SK-N-SH (cell line): ENCODE data around the gene ITM2B. TPM values are rescaled to one million over a fixed set of nuclear protein-coding genes. Genes with fewer than 3 reads are reported as not detected.
A peak's percentile ranks its signal among the peaks of the same experiment; 100 is the strongest.

Source experiments
- CTCF ChIA-PET: fragments of 300-600, 350-600 bp; formaldehyde crosslinking; extraction: SDS; loops from one replicate; lab custom pipeline; 2021; lab: Yijun Ruan, JAX
- POLR2A ChIA-PET: fragments of 350-600 bp; sonication (Branson Sonifier 250); formaldehyde crosslinking; extraction: SDS; loops from one replicate; lab custom pipeline; 2020; ENCODE audit warnings: antibody characterized with exemption, inconsistent platforms; lab: Yijun Ruan, JAX
- DNase-seq: peaks from one replicate; pipeline ENCODE4 v3.0.0; 2012
- H2AFZ ChIP-seq: fragments of 200-600 bp; sonication (generic); 2 replicates; pipeline ENCODE4 v1.8.1; 2016; ENCODE audit warnings: antibody characterized with exemption, mild to moderate bottlenecking, low read depth
- H3F3A ChIP-seq: fragments of 200-600 bp; sonication (generic); replicated peaks from 2 replicates; pipeline ENCODE3; 2016; ENCODE audit warnings: antibody characterized with exemption, mild to moderate bottlenecking; ENCODE audit not compliant: insufficient read depth
- H3K27ac ChIP-seq, 2 experiments: fragments of 200-500 bp in 1 of 2; fragments of 200-600 bp in 1 of 2; sonication (Bioruptor generic) in 1 of 2; sonication (generic), shearing (Covaris generic) in 1 of 2; 2 replicates each; pipeline versions ENCODE4 v1.5.1 to v1.6.1; 2014 to 2016; ENCODE audit warnings: low read depth in 2 of 2, inconsistent platforms in 1 of 2, low read length in 1 of 2, mild to moderate bottlenecking in 1 of 2, mixed read lengths in 1 of 2
- H3K27me3 ChIP-seq: fragments of 200-600 bp; sonication (generic), shearing (Covaris generic); 2 replicates; pipeline ENCODE4 v1.6.1; 2016; ENCODE audit warnings: mixed run types; ENCODE audit not compliant: insufficient read depth
- H3K36me3 ChIP-seq, 2 experiments: fragments of 200-500 bp in 1 of 2; fragments of 200-600 bp in 1 of 2; sonication (Bioruptor generic) in 1 of 2; sonication (generic) in 1 of 2; replicated peaks in 1 of 2; 2 replicates each; pipeline versions ENCODE3 to v1.5.1; 2014 to 2016; ENCODE audit warnings: low read length in 1 of 2, mild to moderate bottlenecking in 1 of 2; ENCODE audit not compliant: insufficient read depth in 2 of 2, control insufficient read depth in 1 of 2
- H3K4me1 ChIP-seq, 2 experiments: fragments of 200-500 bp in 1 of 2; fragments of 200-600 bp in 1 of 2; sonication (Bioruptor generic) in 1 of 2; sonication (generic), shearing (Covaris generic) in 1 of 2; 2 replicates each; pipeline versions ENCODE4 v1.5.1 to v1.6.1; 2014 to 2016; ENCODE audit warnings: low read depth in 1 of 2, low read length in 1 of 2, mixed run types in 1 of 2; ENCODE audit not compliant: insufficient read depth in 2 of 2, control insufficient read depth in 1 of 2
- H3K4me2 ChIP-seq: fragments of 200-600 bp; sonication (generic), shearing (Covaris generic); 2 replicates; pipeline ENCODE4 v1.6.1; 2017; ENCODE audit warnings: mixed run types
- H3K4me3 ChIP-seq, 2 experiments: fragments of 200-500 bp in 1 of 2; fragments of 200-600 bp in 1 of 2; sonication (Bioruptor generic) in 1 of 2; sonication (generic), shearing (Covaris generic) in 1 of 2; 2 replicates each; pipeline versions ENCODE4 v1.5.1 to v1.8.1; 2014 to 2016; ENCODE audit warnings: low read depth in 2 of 2, inconsistent platforms in 1 of 2, low read length in 1 of 2, mild to moderate bottlenecking in 1 of 2, mixed read lengths in 1 of 2, moderate library complexity in 1 of 2
- H3K79me2 ChIP-seq: fragments of 200-600 bp; sonication (generic); 2 replicates; pipeline ENCODE4 v1.8.1; 2017; ENCODE audit warnings: mild to moderate bottlenecking; ENCODE audit not compliant: insufficient read depth
- H3K9ac ChIP-seq: fragments of 200-600 bp; sonication (generic); 2 replicates; pipeline ENCODE4 v1.6.1; 2017; ENCODE audit warnings: mixed run types
- H3K9me2 ChIP-seq: fragments of 200-600 bp; sonication (generic); 2 replicates; pipeline ENCODE4 v1.6.1; 2017; ENCODE audit warnings: mixed run types
- H3K9me3 ChIP-seq: fragments of 200-600 bp; sonication (generic); 2 replicates; pipeline ENCODE4 v1.6.1; 2017; ENCODE audit warnings: mixed run types, mild to moderate bottlenecking, moderate library complexity
- H4K20me1 ChIP-seq: fragments of 200-600 bp; sonication (generic); 2 replicates; pipeline ENCODE4 v1.6.1; 2017; ENCODE audit warnings: mild to moderate bottlenecking, mixed run types; ENCODE audit not compliant: insufficient read depth
- CHD2 ChIP-seq: fragments of 150-350 bp; IDR thresholded peaks from 2 replicates; pipeline ENCODE4 v1.6.1; 2018; ENCODE audit warnings: low read length; ENCODE audit not compliant: partially characterized antibody
- FOSL2 ChIP-seq: IDR thresholded peaks from 2 replicates; pipeline ENCODE4 v1.4.0; 2012; ENCODE audit warnings: low read depth, mild to moderate bottlenecking, moderate library complexity, borderline replicate concordance
- MAX ChIP-seq: IDR thresholded peaks from 2 replicates; pipeline ENCODE4 v1.4.0; 2012; ENCODE audit warnings: low read depth
- MXI1 ChIP-seq: IDR thresholded peaks from 2 replicates; pipeline ENCODE4 v1.6.1; 2012; ENCODE audit warnings: mild to moderate bottlenecking, low read depth, low read length, improper control_type of control experiment
- NFIC ChIP-seq: IDR thresholded peaks from 2 replicates; pipeline ENCODE4 v1.4.0; 2012; ENCODE audit warnings: borderline replicate concordance
- REST ChIP-seq: IDR thresholded peaks from 2 replicates; pipeline ENCODE4 v1.6.1; 2012; ENCODE audit warnings: mild to moderate bottlenecking, low read depth, low read length, moderate library complexity
- WGBS: methylation state at CpG from one replicate; pipeline ENCODE4 v1.1.6; 2017; ENCODE audit warnings: low lambda C conversion rate; 5-methylcytosine and 5-hydroxymethylcytosine counted together
- polyA plus RNA-seq, 3 experiments: library from polyadenylated mRNA; depleted of rRNA; stranded (reverse); fragments of >200 nt; gene quantifications; 2 replicates each; pipeline ENCODE4 v1.2.3, GENCODE V29; 2012
- TF ChIP-seq, protein P1 (sequence below): fragments of 200-600 bp; sonication (generic); IDR thresholded peaks from 2 replicates; pipeline ENCODE4 v1.6.1; 2017; ENCODE audit warnings: antibody characterized with exemption, mild to moderate bottlenecking, moderate library complexity

Gene ITM2B
- polyA plus RNA-seq, 1 of the 3 experiments (the other 2 are of a cell fraction): 184 TPM

- DNase-seq: peak; percentile 50
- H4K20me1 ChIP-seq: no peaks in the 10 kb centered on the region
- ChIA-PET POLR2A (no interaction called here), CTCF (interaction anchor here (1.2 to 1.5 kb wide), 2 partner anchors 71 to 266 kb away, joined by 3 read pairs; partner anchors contain the start of gene ITM2B)
- no peaks in the 10 kb centered on the region for H3K27me3 ChIP-seq
- H3K4me1 ChIP-seq: peaks cover 0 to 17% of the 10 kb centered on the region in 2 experiments; a peak in 2 of 4 replicates
- TF ChIP-seq CHD2: peak; percentile 12
- peak; percentile 34; the same call in 1 of the 2 replicates for TF ChIP-seq MAX
- no peak for TF ChIP-seq REST
- no peak for TF ChIP-seq FOSL2
- TF ChIP-seq MXI1: 0 out of 2 replicates have a peak, but pooled peaks have one; percentile 46
- H3K4me2 ChIP-seq: peak overlapping the region; percentile 85
- H3K9ac ChIP-seq: peak overlapping the region; percentile 98
- peak overlapping the region; percentile 87; the same call in 1 of the 2 replicates for H2AFZ ChIP-seq
- H3K27ac ChIP-seq: peak overlapping the region; percentile 95 to 96
- H3K9me3 ChIP-seq: no peaks in the 10 kb centered on the region
- peaks cover 12% of the 10 kb centered on the region for H3F3A ChIP-seq
- H3K9me2 ChIP-seq: no peaks in the 10 kb centered on the region
- H3K4me3 ChIP-seq: peak overlapping the region; percentile 81 to 91
- WGBS: 3% methylated on average over 23 of the region's 36 CpGs
- peaks cover 13 to 14% of the 10 kb centered on the region in 2 experiments for H3K36me3 ChIP-seq
- H3K79me2 ChIP-seq: peaks cover 52% of the 10 kb centered on the region
Observed at GRCh38 chr13:48304143-48304876, 71.3 kb downstream of the ITM2B start.

- H3K79me2 ChIP-seq: peaks cover 100% of the 10 kb centered on the region
- H3K4me1 ChIP-seq: no peaks in the 10 kb centered on the region
- no peak overlapping the region for H3K9ac ChIP-seq
- no peak overlapping the region for H2AFZ ChIP-seq
- no peak overlapping the region for H3K27ac ChIP-seq
- no peak overlapping the region for H3K4me2 ChIP-seq
- peaks cover 20 to 35% of the 10 kb centered on the region in 2 experiments for H3K36me3 ChIP-seq
- H3K27me3 ChIP-seq: no peaks in the 10 kb centered on the region
- no peak overlapping the region for H3K4me3 ChIP-seq
- H3F3A ChIP-seq: peaks cover 6% of the 10 kb centered on the region
- TF ChIP-seq, protein P1, sequence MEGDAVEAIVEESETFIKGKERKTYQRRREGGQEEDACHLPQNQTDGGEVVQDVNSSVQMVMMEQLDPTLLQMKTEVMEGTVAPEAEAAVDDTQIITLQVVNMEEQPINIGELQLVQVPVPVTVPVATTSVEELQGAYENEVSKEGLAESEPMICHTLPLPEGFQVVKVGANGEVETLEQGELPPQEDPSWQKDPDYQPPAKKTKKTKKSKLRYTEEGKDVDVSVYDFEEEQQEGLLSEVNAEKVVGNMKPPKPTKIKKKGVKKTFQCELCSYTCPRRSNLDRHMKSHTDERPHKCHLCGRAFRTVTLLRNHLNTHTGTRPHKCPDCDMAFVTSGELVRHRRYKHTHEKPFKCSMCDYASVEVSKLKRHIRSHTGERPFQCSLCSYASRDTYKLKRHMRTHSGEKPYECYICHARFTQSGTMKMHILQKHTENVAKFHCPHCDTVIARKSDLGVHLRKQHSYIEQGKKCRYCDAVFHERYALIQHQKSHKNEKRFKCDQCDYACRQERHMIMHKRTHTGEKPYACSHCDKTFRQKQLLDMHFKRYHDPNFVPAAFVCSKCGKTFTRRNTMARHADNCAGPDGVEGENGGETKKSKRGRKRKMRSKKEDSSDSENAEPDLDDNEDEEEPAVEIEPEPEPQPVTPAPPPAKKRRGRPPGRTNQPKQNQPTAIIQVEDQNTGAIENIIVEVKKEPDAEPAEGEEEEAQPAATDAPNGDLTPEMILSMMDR: no peak
- TF ChIP-seq NFIC (no peak), MAX (no peak)
- H3K9me3 ChIP-seq: no peaks in the 10 kb centered on the region
- WGBS: 85% methylated on average over 1 of the region's 1 CpG
- POLR2A ChIA-PET: no interaction called here
- DNase-seq: no peak
- H3K9me2 ChIP-seq: no peaks in the 10 kb centered on the region
- H4K20me1 ChIP-seq: no peaks in the 10 kb centered on the region
- CTCF ChIA-PET: interaction anchor here (1.0 kb wide), 1 partner anchor 13 kb away, joined by 4 read pairs; no protein-coding TSS in a partner anchor
Observed at GRCh38 chr13:48311223-48311622, 78.2 kb downstream of the ITM2B start.
